Chondrocyte (in vitro differentiated cells): ENCODE data around the gene ODAD2. TPM values are rescaled to one million over a fixed set of nuclear protein-coding genes. Genes with fewer than 3 reads are reported as not detected.

Experiments used
- DNase-seq: peaks from one replicate; pipeline ENCODE4 v3.0.0; 2021; ENCODE audit warnings: mixed read lengths, low spot score
- H3K27ac Mint-ChIP-seq: one replicate; pipeline ENCODE4 v1.8.0; 2021; ENCODE audit warnings: mild to moderate bottlenecking, moderate library complexity, mixed read lengths; ENCODE audit not compliant: unreplicated experiment
- H3K27me3 Mint-ChIP-seq: 2 replicates; pipeline ENCODE4 v1.8.0; 2021; ENCODE audit warnings: low read depth, mixed read lengths
- H3K36me3 Mint-ChIP-seq: 2 replicates; pipeline ENCODE4 v1.8.0; 2021; ENCODE audit warnings: low read depth, mixed read lengths
- H3K4me1 Mint-ChIP-seq: 2 replicates; pipeline ENCODE4 v1.8.0; 2021; ENCODE audit warnings: low read depth, mild to moderate bottlenecking, mixed read lengths
- H3K4me3 Mint-ChIP-seq: one replicate; pipeline ENCODE4 v1.8.0; 2021; ENCODE audit warnings: mild to moderate bottlenecking, moderate library complexity, mixed read lengths; ENCODE audit not compliant: unreplicated experiment
- H3K9me3 Mint-ChIP-seq: 2 replicates; pipeline ENCODE4 v1.8.0; 2021; ENCODE audit warnings: low read depth, mixed read lengths
- total RNA-seq: library from RNA; stranded (reverse); gene quantifications from 3 replicates; pipeline ENCODE4 v1.2.1, GENCODE V29; 2021
- TF ChIP-seq, protein P1 (sequence below): fragments of 200-600 bp; sonication (generic); IDR thresholded peaks from 2 replicates; pipeline ENCODE4 v1.5.0; 2021; ENCODE audit warnings: antibody characterized with exemption, mild to moderate bottlenecking, moderate library complexity

Gene ODAD2
- total RNA-seq, 1 donor from 2014 or later: 1.0 TPM

DNA sequence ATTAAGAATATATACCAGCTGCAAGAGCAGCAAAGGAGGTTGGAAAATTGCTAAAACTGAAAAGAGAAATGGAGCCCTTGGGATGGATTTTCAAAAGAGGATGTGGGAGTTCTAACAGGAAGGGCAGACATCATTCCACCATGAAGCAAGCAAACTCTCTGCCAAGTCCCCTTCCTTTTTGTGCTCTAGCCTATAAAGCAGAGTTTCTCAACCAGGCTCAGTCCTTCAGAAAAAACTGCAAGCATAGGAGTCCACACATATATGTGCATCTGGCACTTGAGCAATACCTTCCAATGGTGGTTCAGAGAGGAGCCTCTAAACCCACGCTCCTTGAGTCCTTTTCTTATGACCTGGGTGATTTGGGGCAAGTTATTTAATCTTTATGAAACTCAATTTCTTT, 154.7 kb downstream of the ODAD2 start:
- H3K9me3 Mint-ChIP-seq: peaks cover 14% of the 10 kb centered on the region
- H3K4me1 Mint-ChIP-seq: no peaks in the 10 kb centered on the region
- H3K4me3 Mint-ChIP-seq: no peak overlapping the region
- no peaks in the 10 kb centered on the region for H3K27me3 Mint-ChIP-seq
- H3K36me3 Mint-ChIP-seq: peaks cover 5% of the 10 kb centered on the region
- TF ChIP-seq, protein P1, sequence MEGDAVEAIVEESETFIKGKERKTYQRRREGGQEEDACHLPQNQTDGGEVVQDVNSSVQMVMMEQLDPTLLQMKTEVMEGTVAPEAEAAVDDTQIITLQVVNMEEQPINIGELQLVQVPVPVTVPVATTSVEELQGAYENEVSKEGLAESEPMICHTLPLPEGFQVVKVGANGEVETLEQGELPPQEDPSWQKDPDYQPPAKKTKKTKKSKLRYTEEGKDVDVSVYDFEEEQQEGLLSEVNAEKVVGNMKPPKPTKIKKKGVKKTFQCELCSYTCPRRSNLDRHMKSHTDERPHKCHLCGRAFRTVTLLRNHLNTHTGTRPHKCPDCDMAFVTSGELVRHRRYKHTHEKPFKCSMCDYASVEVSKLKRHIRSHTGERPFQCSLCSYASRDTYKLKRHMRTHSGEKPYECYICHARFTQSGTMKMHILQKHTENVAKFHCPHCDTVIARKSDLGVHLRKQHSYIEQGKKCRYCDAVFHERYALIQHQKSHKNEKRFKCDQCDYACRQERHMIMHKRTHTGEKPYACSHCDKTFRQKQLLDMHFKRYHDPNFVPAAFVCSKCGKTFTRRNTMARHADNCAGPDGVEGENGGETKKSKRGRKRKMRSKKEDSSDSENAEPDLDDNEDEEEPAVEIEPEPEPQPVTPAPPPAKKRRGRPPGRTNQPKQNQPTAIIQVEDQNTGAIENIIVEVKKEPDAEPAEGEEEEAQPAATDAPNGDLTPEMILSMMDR: no peak
- no peak for DNase-seq
- no peak overlapping the region for H3K27ac Mint-ChIP-seq

DNA sequence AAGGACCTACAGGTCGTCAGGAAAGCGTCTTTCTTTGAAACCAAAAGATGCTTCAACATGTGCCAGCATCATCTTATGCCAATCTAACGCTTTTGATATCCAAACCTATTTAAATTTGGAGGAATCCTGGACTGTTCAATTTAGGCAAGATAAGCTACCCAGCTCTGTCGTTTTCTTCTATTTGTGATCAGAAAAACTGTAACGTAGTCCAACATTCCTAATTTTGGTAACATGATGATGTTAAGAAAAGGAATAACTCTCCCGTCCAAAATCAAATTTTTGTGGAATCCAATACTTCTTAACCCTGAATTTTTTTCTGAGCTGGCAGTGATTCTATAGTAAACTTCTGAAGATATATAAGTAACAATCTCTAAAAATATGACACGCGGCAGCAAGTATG, 160.0 kb downstream of the ODAD2 start:
- Mint-ChIP-seq H3K9me3 (no peaks in the 10 kb centered on the region), H3K4me1 (peaks cover 16% of the 10 kb centered on the region), H3K27me3 (no peaks in the 10 kb centered on the region), H3K27ac (no peak overlapping the region), H3K4me3 (no peak overlapping the region), H3K36me3 (no peaks in the 10 kb centered on the region)
- TF ChIP-seq, protein P1: no peak
- DNase-seq: no peak

DNA sequence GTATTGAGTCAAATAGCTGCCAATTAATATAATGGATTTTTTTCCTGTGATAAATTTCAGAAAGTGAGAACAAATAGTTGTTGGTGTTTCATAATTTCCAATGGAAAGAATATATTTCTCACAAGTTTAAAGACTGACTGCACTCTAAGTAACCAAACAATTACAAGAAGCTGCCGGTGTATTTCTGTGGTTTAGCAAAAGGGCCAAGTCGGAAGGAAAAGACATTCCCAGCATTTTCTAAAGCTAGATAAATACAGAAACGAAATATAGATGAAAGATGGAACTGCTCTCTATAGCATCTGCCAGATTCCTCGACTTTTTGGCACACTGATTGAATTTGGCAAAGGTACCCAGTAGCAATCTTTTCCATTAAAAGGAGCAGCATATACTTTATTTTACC, 160.5 kb downstream of the ODAD2 start:
- TF ChIP-seq, protein P1: no peak
- Mint-ChIP-seq H3K27me3 (no peaks in the 10 kb centered on the region), H3K27ac (no peak overlapping the region), H3K36me3 (no peaks in the 10 kb centered on the region), H3K4me3 (no peak overlapping the region), H3K4me1 (peaks cover 16% of the 10 kb centered on the region), H3K9me3 (no peaks in the 10 kb centered on the region)
- DNase-seq: no peak

DNA sequence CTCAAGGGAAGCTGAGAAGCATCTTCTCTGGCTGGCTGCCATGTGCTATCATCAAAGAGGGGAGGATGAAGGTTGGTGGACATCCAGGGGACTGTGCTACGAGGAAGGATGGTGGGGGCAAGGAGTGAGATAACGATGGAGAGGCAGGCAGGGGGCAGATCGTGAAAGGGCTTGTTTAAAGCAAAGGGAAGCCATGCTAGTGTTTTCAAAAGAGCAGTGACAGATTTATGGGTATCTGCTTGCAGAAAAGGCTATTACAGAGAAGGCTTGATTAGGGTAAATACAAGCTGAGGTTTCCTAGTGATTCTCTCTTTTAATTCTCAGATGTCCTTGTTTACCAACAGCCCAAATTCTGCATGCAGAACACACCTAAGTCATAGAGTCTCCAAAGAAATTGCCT, 164.4 kb downstream of the ODAD2 start:
- Mint-ChIP-seq H3K36me3 (no peaks in the 10 kb centered on the region), H3K4me1 (peaks cover 16% of the 10 kb centered on the region), H3K9me3 (no peaks in the 10 kb centered on the region), H3K4me3 (no peak overlapping the region), H3K27ac (no peak overlapping the region), H3K27me3 (no peaks in the 10 kb centered on the region)
- TF ChIP-seq, protein P1: no peak
- no peak for DNase-seq

DNA sequence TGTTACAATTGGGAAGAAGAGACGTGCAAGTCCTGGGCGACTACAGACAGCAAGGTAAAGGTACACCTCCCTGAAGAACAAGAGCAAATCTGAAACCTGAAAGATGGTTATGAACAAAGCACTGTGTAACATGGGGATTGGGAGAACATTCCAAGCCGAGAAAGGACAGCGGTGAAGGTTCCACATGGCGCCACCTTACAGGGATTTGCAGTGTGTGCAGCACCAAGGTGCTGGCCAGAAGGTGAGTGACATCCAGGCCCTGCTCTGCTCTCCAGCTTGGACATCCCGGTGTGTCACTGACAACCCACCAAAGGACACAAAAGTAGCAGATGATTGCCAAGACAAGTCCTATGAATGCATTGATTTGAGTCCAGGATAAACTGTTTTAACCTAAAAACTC, 165.1 kb downstream of the ODAD2 start:
- H3K27me3 Mint-ChIP-seq: no peaks in the 10 kb centered on the region
- no peak for DNase-seq
- H3K4me1 Mint-ChIP-seq: peaks cover 15% of the 10 kb centered on the region
- H3K27ac Mint-ChIP-seq: no peak overlapping the region
- no peaks in the 10 kb centered on the region for H3K36me3 Mint-ChIP-seq
- TF ChIP-seq, protein P1: no peak
- no peak overlapping the region for H3K4me3 Mint-ChIP-seq
- H3K9me3 Mint-ChIP-seq: no peaks in the 10 kb centered on the region
